Choroid plexus epithelial cell (primary cell): ENCODE measurements around the gene DNAJC7.

ENCODE experiments used
- DNase-seq: peaks from one replicate; pipeline ENCODE4 v3.0.0-alpha.2; 2010; ENCODE audit warnings: low read depth
- H3K4me3 ChIP-seq: 2 replicates; pipeline ENCODE4 v1.5.1; 2011; ENCODE audit warnings: low read depth, mild to moderate bottlenecking, control low read depth, low read length, moderate library complexity
- CTCF ChIP-seq: conservative IDR thresholded peaks from 2 replicates; pipeline ENCODE4 v1.5.1; 2011; ENCODE audit warnings: low read depth, mild to moderate bottlenecking, control low read depth, inconsistent platforms, low read length, moderate library complexity

DNAJC7 gene

GRCh38 chr17:41930009-41930832 lies 87.0 kb downstream of the DNAJC7 start, which contains the start of gene ODAD4:
ODAD4 (plus strand) TSS chr17:41930617; CDS start chr17:41930724, 107 bp downstream.
- DNase-seq, result peak; percentile 98
- peak; percentile 64 for TF ChIP-seq CTCF
- H3K4me3 ChIP-seq, result peak within 1 kb of the TSS; percentile 60

- TF ChIP-seq CTCF, result no peak
These were observed 88.5 kb downstream of the DNAJC7 start for GRCh38 chr17:41928693-41929251.

More at GRCh38 chr17:41928693-41929251, 88.5 kb downstream of the DNAJC7 start:
- H3K4me3 ChIP-seq, result no peak overlapping the region
- DNase-seq, result no peak
